Type B pancreatic cell (in vitro differentiated cells): ENCODE results near the gene BICD2. TPM values are rescaled to one million over a fixed set of nuclear protein-coding genes. Genes with fewer than 3 reads are reported as not detected.
"Not testable (repeated sequence)": the region's sequence is repeated elsewhere in the genome, so short reads cannot be mapped to it uniquely, and the experiment has no call there.

ENCODE experiments used
- DNase-seq: peaks from one replicate; pipeline ENCODE4 v3.0.0; 2021; ENCODE audit warnings: mixed read lengths; ENCODE audit not compliant: unreplicated experiment; ENCODE audit errors: extremely low spot score
- H3K27ac Mint-ChIP-seq: 2 replicates; pipeline ENCODE4 v1.8.0; 2021; ENCODE audit warnings: mild to moderate bottlenecking, mixed read lengths
- H3K27me3 Mint-ChIP-seq: 2 replicates; pipeline ENCODE4 v1.8.0; 2021; ENCODE audit warnings: mixed read lengths
- H3K36me3 Mint-ChIP-seq: 2 replicates; pipeline ENCODE4 v1.8.0; 2021; ENCODE audit warnings: mixed read lengths
- H3K4me1 Mint-ChIP-seq: one replicate; pipeline ENCODE4 v1.8.0; 2021; ENCODE audit warnings: mixed read lengths; ENCODE audit not compliant: unreplicated experiment
- H3K4me3 Mint-ChIP-seq: 2 replicates; pipeline ENCODE4 v1.8.0; 2021; ENCODE audit warnings: mild to moderate bottlenecking, mixed read lengths
- H3K9me3 Mint-ChIP-seq: 2 replicates; pipeline ENCODE4 v1.8.0; 2021; ENCODE audit warnings: mixed read lengths
- long read RNA-seq: library from polyadenylated mRNA; unstranded; transcript quantifications from one replicate; pipeline ENCODE4 v2.0.0, GENCODE V29; 2020
- total RNA-seq: library from RNA; stranded (reverse); gene quantifications from 2 replicates; pipeline ENCODE4 v1.2.1, GENCODE V29; 2021; ENCODE audit warnings: low replicate concordance
- TF ChIP-seq, protein P1 (sequence below): fragments of 200-600 bp; sonication (generic); conservative IDR thresholded peaks from 2 replicates; pipeline ENCODE4 v1.5.0; 2021; ENCODE audit warnings: antibody characterized with exemption, mild to moderate bottlenecking

BICD2 gene
- total RNA-seq = 26.8 and 28.6 TPM in 2 replicates
- long read RNA-seq, partial matches to known transcripts = 16 of 16 reads
- long read RNA-seq, other reads (novel, unspliced or antisense) = 0 of 16 reads

DNA sequence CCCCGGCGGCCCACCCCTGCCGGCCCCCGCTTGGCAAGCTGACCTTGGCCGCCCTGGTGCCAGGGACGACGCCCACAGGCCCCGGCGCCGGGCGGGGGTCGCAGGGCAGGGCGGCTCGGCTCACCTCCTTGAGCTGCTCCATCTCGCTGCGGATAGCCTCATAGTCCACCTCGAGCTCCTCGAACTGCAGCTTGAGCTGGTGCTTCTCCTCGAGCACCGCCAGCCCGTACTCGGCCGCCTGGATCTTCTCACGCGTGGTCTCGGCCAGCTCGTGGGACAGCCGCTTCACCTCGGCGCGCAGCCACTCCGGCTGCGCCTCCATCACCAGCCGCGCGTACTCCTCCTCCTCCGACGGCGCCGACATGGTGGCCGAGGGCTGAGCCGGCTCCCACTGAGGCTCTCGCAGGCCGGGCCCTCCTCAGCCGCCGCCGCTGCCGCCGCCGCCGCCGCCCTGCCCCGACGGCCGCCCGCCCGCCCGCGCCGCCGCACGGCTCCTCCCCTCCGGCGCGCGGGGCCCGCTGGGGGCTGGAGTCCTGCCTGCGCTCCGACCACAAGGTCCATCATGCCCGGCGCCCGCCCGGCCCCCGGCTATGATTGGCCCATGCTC is at the start of gene BICD2:
Gene BICD2, minus strand, starts transcription at position 453 of the 607 bp plus-strand sequence. Its CDS starts 89 bp downstream, at position 364.
- peak within 1 kb of the TSS; percentile 92 for H3K4me3 Mint-ChIP-seq
- H3K4me1 Mint-ChIP-seq = peaks cover 36% of the 10 kb centered on the region
- peak within 1 kb of the TSS; percentile 95 for H3K27ac Mint-ChIP-seq
- no peak for DNase-seq
- TF ChIP-seq, protein P1, sequence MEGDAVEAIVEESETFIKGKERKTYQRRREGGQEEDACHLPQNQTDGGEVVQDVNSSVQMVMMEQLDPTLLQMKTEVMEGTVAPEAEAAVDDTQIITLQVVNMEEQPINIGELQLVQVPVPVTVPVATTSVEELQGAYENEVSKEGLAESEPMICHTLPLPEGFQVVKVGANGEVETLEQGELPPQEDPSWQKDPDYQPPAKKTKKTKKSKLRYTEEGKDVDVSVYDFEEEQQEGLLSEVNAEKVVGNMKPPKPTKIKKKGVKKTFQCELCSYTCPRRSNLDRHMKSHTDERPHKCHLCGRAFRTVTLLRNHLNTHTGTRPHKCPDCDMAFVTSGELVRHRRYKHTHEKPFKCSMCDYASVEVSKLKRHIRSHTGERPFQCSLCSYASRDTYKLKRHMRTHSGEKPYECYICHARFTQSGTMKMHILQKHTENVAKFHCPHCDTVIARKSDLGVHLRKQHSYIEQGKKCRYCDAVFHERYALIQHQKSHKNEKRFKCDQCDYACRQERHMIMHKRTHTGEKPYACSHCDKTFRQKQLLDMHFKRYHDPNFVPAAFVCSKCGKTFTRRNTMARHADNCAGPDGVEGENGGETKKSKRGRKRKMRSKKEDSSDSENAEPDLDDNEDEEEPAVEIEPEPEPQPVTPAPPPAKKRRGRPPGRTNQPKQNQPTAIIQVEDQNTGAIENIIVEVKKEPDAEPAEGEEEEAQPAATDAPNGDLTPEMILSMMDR = no peak
- no peaks in the 10 kb centered on the region for H3K36me3 Mint-ChIP-seq
- H3K27me3 Mint-ChIP-seq = no peaks in the 10 kb centered on the region
- no peaks in the 10 kb centered on the region for H3K9me3 Mint-ChIP-seq

DNA sequence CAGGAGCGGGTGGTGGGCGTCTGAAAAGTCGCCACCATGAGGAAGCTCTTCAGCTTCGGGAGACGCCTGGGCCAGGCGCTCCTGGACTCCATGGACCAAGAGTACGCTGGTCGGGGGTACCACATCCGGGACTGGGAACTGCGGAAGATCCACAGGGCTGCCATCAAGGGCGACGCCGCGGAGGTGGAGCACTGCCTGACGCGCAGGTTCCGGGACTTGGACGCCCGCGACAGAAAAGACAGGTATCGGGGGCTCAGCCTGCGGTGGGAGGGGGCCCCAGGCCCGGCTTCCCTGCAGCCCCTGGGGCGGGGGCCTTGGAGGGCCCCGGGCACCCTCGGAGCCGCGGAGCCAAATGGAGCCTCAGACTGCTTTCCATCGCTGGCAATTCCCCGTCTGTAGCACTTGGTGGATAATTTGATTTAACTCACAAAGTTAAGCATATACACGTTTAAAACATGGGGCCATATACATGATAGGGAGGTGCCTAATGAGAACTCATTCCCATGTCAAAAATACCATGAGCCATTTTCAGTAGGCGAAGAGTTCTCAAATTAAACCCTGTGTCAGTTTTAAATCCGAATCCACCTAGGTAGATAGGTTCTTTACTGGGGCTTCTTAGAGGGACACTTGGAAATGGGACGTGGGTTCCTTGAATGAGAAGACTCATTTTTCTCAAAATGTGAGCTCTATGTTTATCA is 45.1 kb upstream of the BICD2 start:
- H3K27ac Mint-ChIP-seq, DNase-seq, H3K9me3 Mint-ChIP-seq, H3K4me1 Mint-ChIP-seq, H3K36me3 Mint-ChIP-seq: not testable (repeated sequence)
- Mint-ChIP-seq H3K4me3 (peak overlapping the region; percentile 91), H3K27me3 (peaks cover 79% of the 10 kb centered on the region)

DNA sequence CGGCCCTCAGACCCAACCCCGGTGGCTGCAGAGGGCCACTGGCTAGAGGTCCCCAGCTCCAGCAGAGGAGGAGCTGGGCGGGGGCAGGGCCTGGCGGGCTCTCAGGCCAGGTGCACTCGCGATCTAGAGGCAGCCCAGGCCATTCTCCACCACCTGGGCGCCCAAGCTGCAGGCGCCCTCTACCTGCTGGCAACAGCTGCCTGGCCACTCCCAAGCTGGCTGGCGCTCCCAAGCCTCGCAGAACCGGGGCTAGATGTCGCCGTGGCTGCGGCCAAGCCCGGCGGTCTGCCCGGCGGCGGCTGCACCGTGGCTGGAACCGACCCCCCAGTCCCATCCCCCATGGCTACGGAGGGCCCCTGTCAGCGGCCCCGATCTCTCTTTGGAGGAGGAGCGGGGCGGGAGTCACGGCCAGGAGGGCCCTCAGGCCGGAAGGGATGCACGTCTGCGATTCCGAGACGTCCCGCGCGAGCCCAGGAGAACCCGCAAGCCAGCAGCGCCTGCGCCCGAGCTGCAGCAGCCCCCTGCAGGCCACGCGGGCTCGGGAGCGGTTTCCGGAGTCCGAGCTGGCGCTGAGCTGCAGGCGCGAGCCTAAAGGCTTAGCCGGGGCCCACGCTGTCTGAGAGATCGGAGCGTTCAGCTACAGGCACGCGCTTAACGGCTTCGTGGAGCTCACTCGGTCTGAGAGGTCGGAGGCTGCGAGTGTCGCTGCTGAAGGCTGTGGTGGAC is 44.3 kb upstream of the BICD2 start:
- H3K4me3 Mint-ChIP-seq = peak overlapping the region; percentile 91
- H3K27ac Mint-ChIP-seq = peak overlapping the region; percentile 53
- TF ChIP-seq, protein P1 = peak; percentile 65
- H3K27me3 Mint-ChIP-seq = peaks cover 72% of the 10 kb centered on the region
- no peaks in the 10 kb centered on the region for H3K36me3 Mint-ChIP-seq
- H3K4me1 Mint-ChIP-seq = peaks cover 4% of the 10 kb centered on the region
- H3K9me3 Mint-ChIP-seq = no peaks in the 10 kb centered on the region
- DNase-seq = peak; percentile 88

DNA sequence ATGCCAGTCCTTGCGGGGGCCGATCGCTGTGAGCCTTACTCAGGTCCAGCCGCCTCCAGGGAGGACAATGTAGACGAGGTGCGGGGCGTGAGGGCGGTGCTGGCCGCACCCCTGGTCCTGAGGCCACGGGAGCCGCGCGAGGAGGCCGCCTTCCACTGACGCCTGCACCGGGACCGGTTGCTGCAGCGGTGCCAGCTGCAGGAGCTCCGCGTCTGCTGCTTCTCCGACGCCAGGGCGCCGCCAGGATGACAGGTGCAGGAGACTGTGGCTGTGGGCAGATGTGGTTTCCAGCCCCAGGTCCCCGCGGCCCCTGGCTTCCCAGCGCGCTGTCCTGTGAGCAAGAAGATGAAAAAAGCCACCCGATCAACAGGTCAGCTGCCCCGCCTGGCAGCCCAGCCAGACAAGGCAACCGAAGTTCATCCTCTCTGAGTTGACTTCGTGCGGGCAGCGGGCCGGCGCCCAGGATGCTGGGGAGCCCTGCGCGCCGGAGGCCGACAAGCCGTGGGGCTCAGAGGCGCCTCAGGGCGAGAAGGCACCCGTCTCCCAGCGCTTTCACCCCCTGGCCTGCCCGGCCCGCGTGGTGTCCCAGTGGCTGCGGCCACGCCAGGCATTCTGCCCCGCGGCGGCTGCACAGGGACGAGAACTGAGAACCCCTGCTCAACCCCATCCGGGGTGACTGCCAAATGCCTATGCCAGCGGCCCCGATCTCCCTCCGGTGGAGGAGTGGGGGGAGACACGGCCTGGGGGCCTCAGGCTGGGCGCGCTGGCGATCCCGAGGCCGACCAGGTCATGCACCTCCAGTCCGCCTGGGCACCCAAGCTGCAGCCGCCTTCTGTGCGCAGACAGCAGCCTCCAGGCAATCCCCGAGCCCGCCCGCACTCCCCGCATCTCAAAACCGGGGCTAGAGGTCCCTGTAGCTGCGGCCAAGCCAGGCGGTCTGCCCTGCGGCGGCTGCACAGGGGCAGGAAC is 43.4 kb upstream of the BICD2 start:
- no peak for DNase-seq
- Mint-ChIP-seq H3K4me3 (no peak overlapping the region), H3K36me3 (no peaks in the 10 kb centered on the region), H3K27ac (no peak overlapping the region), H3K9me3 (no peaks in the 10 kb centered on the region), H3K4me1 (peaks cover 4% of the 10 kb centered on the region), H3K27me3 (peaks cover 63% of the 10 kb centered on the region)
- TF ChIP-seq, protein P1 = no peak

DNA sequence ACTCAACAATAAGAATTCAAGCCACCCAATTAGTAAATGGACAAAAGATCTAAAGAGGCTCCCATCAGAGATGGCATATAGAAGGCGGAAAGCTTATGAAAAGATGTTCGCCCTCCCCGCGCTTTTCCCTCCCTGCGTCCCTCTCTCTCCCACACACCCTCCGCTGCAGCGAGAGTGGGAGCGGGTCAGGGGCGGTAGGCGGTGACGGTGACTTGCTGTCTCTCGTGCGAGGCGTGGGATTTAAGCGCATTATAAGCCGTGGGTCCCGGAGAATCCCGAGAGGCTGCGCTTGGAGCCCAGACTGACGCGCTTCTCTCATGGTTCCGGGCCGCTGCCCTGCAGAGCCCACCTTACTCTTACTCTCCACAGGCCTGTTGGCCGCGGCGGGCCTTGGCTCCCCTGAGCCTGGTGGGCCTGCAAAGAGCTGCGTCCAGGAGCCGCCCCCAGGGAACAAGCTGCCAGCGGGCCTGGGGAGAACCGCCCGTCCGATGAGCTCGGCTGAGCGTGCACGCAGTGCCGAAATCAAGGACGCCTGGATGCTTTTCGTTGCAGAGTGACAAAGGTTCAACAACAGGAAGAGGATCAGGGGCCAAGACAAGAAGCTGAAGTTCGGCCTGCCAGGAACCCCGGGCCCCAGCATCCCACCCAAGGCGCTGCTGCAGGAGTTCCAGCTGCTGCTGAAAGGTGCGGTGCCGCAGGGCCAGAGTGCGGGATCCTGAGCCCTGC is 42.6 kb upstream of the BICD2 start:
- no peaks in the 10 kb centered on the region for H3K9me3 Mint-ChIP-seq
- no peak overlapping the region for H3K4me3 Mint-ChIP-seq
- no peak overlapping the region for H3K27ac Mint-ChIP-seq
- TF ChIP-seq, protein P1 = no peak
- no peaks in the 10 kb centered on the region for H3K36me3 Mint-ChIP-seq
- DNase-seq = no peak
- peaks cover 58% of the 10 kb centered on the region for H3K27me3 Mint-ChIP-seq
- peaks cover 4% of the 10 kb centered on the region for H3K4me1 Mint-ChIP-seq
